GM10248 (cell line): ENCODE results near the gene STK10.

Experiments
- CTCF ChIA-PET: fragments of 300-600 bp; sonication (Branson Sonifier 250); formaldehyde crosslinking; extraction: SDS; loops from one replicate; lab custom pipeline; 2021; ENCODE audit warnings: antibody characterized with exemption; lab: Yijun Ruan, JAX
- POLR2A ChIA-PET: fragments of 350-650 bp; sonication (Branson Sonifier 250); formaldehyde crosslinking; extraction: SDS; loops from one replicate; lab custom pipeline; 2020; ENCODE audit warnings: antibody characterized with exemption; lab: Yijun Ruan, JAX
- DNase-seq: peaks from one replicate; pipeline ENCODE4 v3.0.0; 2012; ENCODE audit errors: extremely low spot score
- CTCF ChIP-seq: IDR thresholded peaks from 2 replicates; pipeline ENCODE4 v1.5.1; 2012; ENCODE audit warnings: mild to moderate bottlenecking, low read depth; ENCODE audit errors: extremely low read depth, missing control alignments, control extremely low read depth

STK10 gene

DNA sequence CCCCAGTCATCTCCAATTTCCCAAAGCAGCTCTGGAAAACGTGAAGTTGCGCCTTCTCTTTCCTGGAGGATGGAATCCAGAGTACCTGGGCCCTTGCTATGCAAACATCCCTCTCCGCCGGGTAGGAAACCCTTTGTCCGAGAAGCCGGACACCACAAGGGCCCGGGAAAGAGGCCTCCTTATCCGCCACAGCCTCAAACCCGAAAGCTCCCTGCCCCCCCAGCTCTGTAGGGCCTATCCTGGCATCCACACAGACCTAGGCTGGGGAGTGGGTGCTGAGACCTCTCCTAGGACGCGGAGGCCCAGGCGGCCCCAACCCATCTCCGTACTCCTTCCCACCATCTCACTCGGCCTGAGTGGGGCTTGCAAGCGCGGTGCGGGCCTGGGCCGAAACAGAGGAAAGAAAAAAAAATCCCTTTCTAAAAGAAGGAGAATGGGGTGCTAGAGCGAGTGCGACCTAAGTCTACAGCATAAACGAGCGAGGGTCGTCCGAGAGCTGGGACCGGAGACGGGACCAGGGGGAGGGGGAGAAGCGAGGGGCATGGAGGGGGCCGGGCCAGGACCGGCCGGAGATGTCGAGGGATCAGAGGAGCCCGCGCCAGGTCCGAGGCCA, 182.2 kb downstream of the STK10 start:
- CTCF ChIA-PET = interaction anchor here (0.8 to 4.9 kb wide), 9 partner anchors 10 to 99 kb away, joined by 3 to 42 read pairs (median 6); no protein-coding TSS in a partner anchor
- no peak for TF ChIP-seq CTCF
- DNase-seq = no peak
- POLR2A ChIA-PET = interaction anchor here (0.6 to 1.4 kb wide), 6 partner anchors 10 to 618 kb away, joined by 3 to 4 read pairs (median 4); partner anchors contain the start of gene NPM1

- TF ChIP-seq CTCF = no peak
- DNase-seq = no peak
- ChIA-PET CTCF (interaction anchor here (0.7 to 4.9 kb wide), 5 partner anchors 13 to 93 kb away, joined by 3 to 42 read pairs (median 3); no protein-coding TSS in a partner anchor), POLR2A (no interaction called here)
Observed at GRCh38 chr5:172004824-172005237, 183.2 kb downstream of the STK10 start.

GRCh38 chr5:172003746-172004145, 184.3 kb downstream of the STK10 start:
- ChIA-PET POLR2A (interaction anchor here (0.6 kb wide), 1 partner anchor 265 kb away, joined by 3 read pairs; no protein-coding TSS in a partner anchor), CTCF (interaction anchor here (0.7 to 4.9 kb wide), 10 partner anchors 9 to 92 kb away, joined by 3 to 42 read pairs (median 4); no protein-coding TSS in a partner anchor)
- no peak for TF ChIP-seq CTCF
- DNase-seq = no peak

- CTCF ChIA-PET = interaction anchor here (0.7 to 2.8 kb wide), 9 partner anchors 9 to 92 kb away, joined by 3 to 8 read pairs (median 4); no protein-coding TSS in a partner anchor
- POLR2A ChIA-PET = no interaction called here
- no peak for TF ChIP-seq CTCF
Observed at GRCh38 chr5:172002840-172003512, 185.0 kb downstream of the STK10 start.

GRCh38 chr5:172002310-172002709, 185.7 kb downstream of the STK10 start:
- DNase-seq = no peak
- peak; percentile 50 for TF ChIP-seq CTCF
- ChIA-PET POLR2A (no interaction called here), CTCF (interaction anchor here (1.0 kb wide), 1 partner anchor 15 kb away, joined by 3 read pairs; no protein-coding TSS in a partner anchor)

More at GRCh38 chr5:172002840-172003512, 185.0 kb downstream of the STK10 start:
- DNase-seq = no peak

DNA sequence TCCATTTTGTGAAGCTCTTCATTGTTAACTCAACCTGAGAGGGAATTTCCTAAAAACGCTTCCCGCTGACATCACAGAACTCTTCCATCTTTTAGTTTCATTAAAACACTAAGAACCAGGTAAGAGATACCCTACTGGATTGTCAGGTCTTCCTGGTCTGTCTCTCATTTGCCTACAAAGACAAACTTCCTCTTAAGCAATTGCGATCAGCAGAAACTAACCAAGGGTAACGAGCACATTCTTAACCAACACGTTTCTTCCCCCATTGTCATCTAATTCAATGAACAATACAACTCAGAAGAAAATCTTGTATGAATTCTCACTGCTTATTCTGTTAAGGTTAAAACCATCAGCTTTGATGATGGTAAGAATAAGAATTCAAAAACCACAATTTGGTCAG, 188.1 kb downstream of the STK10 start:
- no peak for TF ChIP-seq CTCF
- DNase-seq = peak; percentile 31
- CTCF ChIA-PET = interaction anchor here (6.6 kb wide), 1 partner anchor 14 kb away, joined by 36 read pairs; no protein-coding TSS in a partner anchor
- POLR2A ChIA-PET = no interaction called here
